ENCODE data around the gene ARPC5. TPM values are rescaled to one million over a fixed set of nuclear protein-coding genes. Genes with fewer than 3 reads are reported as not detected.
"Not testable (repeated sequence)": the region's sequence is repeated elsewhere in the genome, so short reads cannot be mapped to it uniquely, and the experiment has no call there.

Gene ARPC5
- total RNA-seq, 4 donors from 2014 or later = 22.7 to 123 (median 74.1) TPM

- H3K36me3 ChIP-seq = peaks cover 0 to 11% (median 4%) of the 10 kb centered on the region in 4 donors
- TF ChIP-seq POLR2AphosphoS5 (IDR thresholded peaks at IDR 0.05) (no peak), EP300 (IDR thresholded peaks at IDR 0.05; ENCODE audit: low read depth) (no peak), CTCF (IDR thresholded peaks at IDR 0.05) (no peak), POLR2A (IDR thresholded peaks at IDR 0.05) (no peak)
- peaks cover 5 to 20% (median 8%) of the 10 kb centered on the region in 4 donors for H3K4me1 ChIP-seq
- in situ Hi-C loops (cut with MboI; ENCODE audit: low pct_ligation_motif_present in 1 of 4, low pct_unique_long_range_greater_than_20kb in 1 of 4, low sequenced_read_pairs in 3 of 4) (loop anchor here in 1 of 4 donors (10.0 kb wide), 1 partner anchor 347 kb away; no protein-coding TSS in a partner anchor), intact Hi-C loops (cut with DNase I; ENCODE audit: low total_unique reads) (loop anchor here (10.0 kb wide), 1 partner anchor 337 kb away; no protein-coding TSS in a partner anchor)
- no peak for DNase-seq
- H3K9me3 ChIP-seq = no peaks in the 10 kb centered on the region
- H3K27ac ChIP-seq = no peak overlapping the region
- no peak overlapping the region for H3K4me3 ChIP-seq
- 59 to 76% methylated on average over 1 of the region's 1 CpG for WGBS, 2 donors (ENCODE audit: low coverage in 1 of 2)
- no peaks in the 10 kb centered on the region for H3K27me3 ChIP-seq
These were observed 13.6 kb downstream of the ARPC5 start for GRCh38 chr1:183622013-183622412.

GRCh38 chr1:183620311-183620710 lies 15.3 kb downstream of the ARPC5 start:
- Histone ChIP-seq H3K9me3 (no peaks in the 10 kb centered on the region), H3K4me1 (peaks cover 0 to 5% (median 2%) of the 10 kb centered on the region in 4 donors), H3K4me3 (no peak overlapping the region), H3K36me3 (peaks cover 0 to 7% (median 2%) of the 10 kb centered on the region in 4 donors), H3K27me3 (no peaks in the 10 kb centered on the region), H3K27ac (no peak overlapping the region)
- DNase-seq = no peak
- WGBS, 2 donors (ENCODE audit: low coverage in 1 of 2) = 79 to 88% methylated on average over 2 of the region's 2 CpGs
- no peak for TF ChIP-seq POLR2A (IDR thresholded peaks at IDR 0.05)
- no peak for TF ChIP-seq EP300 (IDR thresholded peaks at IDR 0.05; ENCODE audit: low read depth)
- TF ChIP-seq CTCF (IDR thresholded peaks at IDR 0.05) = no peak
- TF ChIP-seq POLR2AphosphoS5 (IDR thresholded peaks at IDR 0.05) = no peak
- in situ Hi-C loops (cut with MboI; ENCODE audit: low pct_ligation_motif_present in 1 of 4, low pct_unique_long_range_greater_than_20kb in 1 of 4, low sequenced_read_pairs in 3 of 4) = loop anchor here in 1 of 4 donors (10.0 kb wide), 1 partner anchor 346 kb away; no protein-coding TSS in a partner anchor
- intact Hi-C loops (cut with DNase I; ENCODE audit: low total_unique reads) = loop anchor here (10.0 kb wide), 1 partner anchor 336 kb away; no protein-coding TSS in a partner anchor

GRCh38 chr1:183619781-183620180 lies 15.8 kb downstream of the ARPC5 start:
- no peak for DNase-seq
- no peaks in the 10 kb centered on the region for H3K9me3 ChIP-seq
- peaks cover 0 to 4% (median 2%) of the 10 kb centered on the region in 4 donors for H3K36me3 ChIP-seq
- no peak overlapping the region for H3K27ac ChIP-seq
- intact Hi-C loops (cut with DNase I; ENCODE audit: low total_unique reads) = loop anchor here (10.0 kb wide), 1 partner anchor 335 kb away; no protein-coding TSS in a partner anchor
- peaks cover 0 to 5% (median 2%) of the 10 kb centered on the region in 4 donors for H3K4me1 ChIP-seq
- H3K27me3 ChIP-seq = no peaks in the 10 kb centered on the region
- in situ Hi-C loops (cut with MboI; ENCODE audit: low pct_ligation_motif_present in 1 of 4, low pct_unique_long_range_greater_than_20kb in 1 of 4, low sequenced_read_pairs in 3 of 4) = loop anchor here in 1 of 4 donors (10.0 kb wide), 1 partner anchor 345 kb away; no protein-coding TSS in a partner anchor
- no peak overlapping the region for H3K4me3 ChIP-seq
- 77% methylated on average over 1 of the region's 1 CpG; no CpG with 5 or more reads in 1 of the 2 donors for WGBS, 2 donors (ENCODE audit: low coverage in 1 of 2)
- TF ChIP-seq POLR2A (IDR thresholded peaks at IDR 0.05) (no peak), EP300 (IDR thresholded peaks at IDR 0.05; ENCODE audit: low read depth) (no peak), POLR2AphosphoS5 (IDR thresholded peaks at IDR 0.05) (no peak), CTCF (IDR thresholded peaks at IDR 0.05) (no peak)

GRCh38 chr1:183618202-183618601 lies 17.4 kb downstream of the ARPC5 start:
- intact Hi-C loops (cut with DNase I; ENCODE audit: low total_unique reads); DNase-seq; H3K27ac ChIP-seq; in situ Hi-C loops (cut with MboI; ENCODE audit: low pct_ligation_motif_present in 1 of 4, low pct_unique_long_range_greater_than_20kb in 1 of 4, low sequenced_read_pairs in 3 of 4); H3K27me3 ChIP-seq; H3K4me1 ChIP-seq; H3K9me3 ChIP-seq; H3K4me3 ChIP-seq; H3K36me3 ChIP-seq: not testable (repeated sequence)
- WGBS, 2 donors (ENCODE audit: low coverage in 1 of 2) = 60 to 90% methylated on average over 1 to 5 of the region's 5 CpGs

GRCh38 chr1:183612975-183613374 lies 22.6 kb downstream of the ARPC5 start:
- H3K27me3 ChIP-seq; DNase-seq; in situ Hi-C loops (cut with MboI; ENCODE audit: low pct_ligation_motif_present in 1 of 4, low pct_unique_long_range_greater_than_20kb in 1 of 4, low sequenced_read_pairs in 3 of 4); H3K9me3 ChIP-seq; H3K4me3 ChIP-seq; H3K27ac ChIP-seq; intact Hi-C loops (cut with DNase I; ENCODE audit: low total_unique reads); H3K36me3 ChIP-seq: not testable (repeated sequence)
- peaks cover 7 to 25% (median 15%) of the 10 kb centered on the region in 4 donors for H3K4me1 ChIP-seq
- 93% methylated on average over 3 of the region's 3 CpGs; no CpG with 5 or more reads in 1 of the 2 donors for WGBS, 2 donors (ENCODE audit: low coverage in 1 of 2)

Data from transverse colon (tissue), 4 donors.